DOHH2 (cell line): Measurements from ENCODE around the gene MAPK12.

Experiments
- EZH2phosphoT487 ChIP-seq: fragments of 200-600 bp; sonication (generic); IDR thresholded peaks from 2 replicates; pipeline ENCODE4 v1.6.1; 2017; ENCODE audit warnings: borderline replicate concordance, mild to moderate bottlenecking, antibody characterized with exemption, low read length, moderate library complexity, mixed read lengths
- TF ChIP-seq, protein P1 (sequence below): fragments of 200-600 bp; sonication (generic); IDR thresholded peaks from one replicate; pipeline ENCODE4 v1.5.1; 2014; ENCODE audit warnings: antibody characterized with exemption, mild to moderate bottlenecking, low read depth, low read length; ENCODE audit not compliant: poor library complexity, severe bottlenecking

DNA sequence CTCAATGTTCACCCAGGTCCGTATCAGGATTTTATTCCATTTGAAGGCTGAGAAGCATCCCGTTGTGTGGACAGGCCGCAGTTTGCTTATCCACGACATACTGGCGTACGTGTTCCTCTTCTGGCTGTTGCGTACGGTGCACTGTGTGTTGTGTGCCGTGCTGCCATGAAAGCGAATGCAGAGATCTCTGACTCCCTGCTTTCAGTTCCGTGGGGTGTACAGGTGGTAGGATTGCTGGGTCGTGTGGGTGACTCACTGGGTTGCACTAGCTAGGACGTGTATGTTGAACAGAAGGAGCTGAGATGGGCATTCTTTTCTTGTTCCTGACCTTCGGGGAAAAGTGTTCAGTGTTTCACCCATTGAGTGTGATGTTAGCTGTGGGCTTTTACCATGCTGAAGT is 50.3 kb downstream of the MAPK12 start:
- TF ChIP-seq, protein P1, sequence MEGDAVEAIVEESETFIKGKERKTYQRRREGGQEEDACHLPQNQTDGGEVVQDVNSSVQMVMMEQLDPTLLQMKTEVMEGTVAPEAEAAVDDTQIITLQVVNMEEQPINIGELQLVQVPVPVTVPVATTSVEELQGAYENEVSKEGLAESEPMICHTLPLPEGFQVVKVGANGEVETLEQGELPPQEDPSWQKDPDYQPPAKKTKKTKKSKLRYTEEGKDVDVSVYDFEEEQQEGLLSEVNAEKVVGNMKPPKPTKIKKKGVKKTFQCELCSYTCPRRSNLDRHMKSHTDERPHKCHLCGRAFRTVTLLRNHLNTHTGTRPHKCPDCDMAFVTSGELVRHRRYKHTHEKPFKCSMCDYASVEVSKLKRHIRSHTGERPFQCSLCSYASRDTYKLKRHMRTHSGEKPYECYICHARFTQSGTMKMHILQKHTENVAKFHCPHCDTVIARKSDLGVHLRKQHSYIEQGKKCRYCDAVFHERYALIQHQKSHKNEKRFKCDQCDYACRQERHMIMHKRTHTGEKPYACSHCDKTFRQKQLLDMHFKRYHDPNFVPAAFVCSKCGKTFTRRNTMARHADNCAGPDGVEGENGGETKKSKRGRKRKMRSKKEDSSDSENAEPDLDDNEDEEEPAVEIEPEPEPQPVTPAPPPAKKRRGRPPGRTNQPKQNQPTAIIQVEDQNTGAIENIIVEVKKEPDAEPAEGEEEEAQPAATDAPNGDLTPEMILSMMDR: no peak
- no peak for TF ChIP-seq EZH2phosphoT487
